Activated T-helper 2 cell treated with anti-CD3 and anti-CD28 coated beads, Interferon-gamma antibody, Interleukin-2, Interleukin-4, amounts not matched to agents 10 μg/mL and 5 μg/mL and 100 μg/mL, durations not matched to agents 14 hours and 24 hours and 36 hours (primary cell): ENCODE data around the gene CDV3. TPM values are rescaled to one million over a fixed set of nuclear protein-coding genes. Genes with fewer than 3 reads are reported as not detected.

Experiments
- DNase-seq: peaks from one replicate; pipeline ENCODE4 v3.0.0; 2021; ENCODE audit warnings: low spot score
- H3K27ac Mint-ChIP-seq: one replicate; pipeline ENCODE4 v1.8.0; 2021; ENCODE audit warnings: mixed read lengths
- H3K27me3 Mint-ChIP-seq: one replicate; pipeline ENCODE4 v1.8.0; 2021; ENCODE audit warnings: low read depth, mixed read lengths
- H3K36me3 Mint-ChIP-seq: one replicate; pipeline ENCODE4 v1.8.0; 2021; ENCODE audit warnings: low read depth, mixed read lengths
- H3K4me1 Mint-ChIP-seq: one replicate; pipeline ENCODE4 v1.8.0; 2021; ENCODE audit warnings: low read depth, mixed read lengths
- H3K4me3 Mint-ChIP-seq: one replicate; pipeline ENCODE4 v1.8.0; 2021; ENCODE audit warnings: low read depth, mild to moderate bottlenecking, moderate library complexity, mixed read lengths
- H3K9me3 Mint-ChIP-seq: one replicate; pipeline ENCODE4 v1.8.0; 2021; ENCODE audit warnings: mixed read lengths
- intact Hi-C: fragments of 100-400 bp; cut with micrococcal nuclease; formaldehyde crosslinking; loops from one replicate; pipeline ENCODE4 v1.15.1; 2023
- total RNA-seq: library from RNA; stranded (reverse); gene quantifications from 2 replicates; pipeline ENCODE4 v1.2.3, GENCODE V29; 2022

The CDV3 gene
- total RNA-seq, 1 donor from 2014 or later = 295 TPM

- Mint-ChIP-seq H3K36me3 (peaks cover 31% of the 10 kb centered on the region), H3K4me3 (peak overlapping the region; percentile 89), H3K9me3 (no peaks in the 10 kb centered on the region), H3K27ac (peak overlapping the region; percentile 100), H3K27me3 (no peaks in the 10 kb centered on the region), H3K4me1 (peaks cover 33% of the 10 kb centered on the region)
- intact Hi-C loops = loop anchor here (1.0 to 2.0 kb wide), 9 partner anchors 66 to 1156 kb away; partner anchors contain the start of genes ANAPC13, DNAJC13, NPHP3 and RYK
- no peak for DNase-seq
Measured at GRCh38 chr3:133572158-133573053, 1.1 kb upstream of the CDV3 start.

- peaks cover 38% of the 10 kb centered on the region for H3K36me3 Mint-ChIP-seq
- no peaks in the 10 kb centered on the region for H3K27me3 Mint-ChIP-seq
- H3K4me3 Mint-ChIP-seq = peak overlapping the region; percentile 89
- H3K9me3 Mint-ChIP-seq = no peaks in the 10 kb centered on the region
- DNase-seq = peak; percentile 100
- peaks cover 40% of the 10 kb centered on the region for H3K4me1 Mint-ChIP-seq
- H3K27ac Mint-ChIP-seq = peak overlapping the region; percentile 100
- intact Hi-C loops = loop anchor here (1.0 to 2.0 kb wide), 9 partner anchors 67 to 1156 kb away; partner anchors contain the start of genes ANAPC13, DNAJC13, NPHP3 and RYK
Measured at GRCh38 chr3:133573054-133573628, 345 bp upstream of the CDV3 start.

GRCh38 chr3:133574260-133574881 lies 885 bp downstream of the CDV3 start:
- peaks cover 50% of the 10 kb centered on the region for H3K36me3 Mint-ChIP-seq
- DNase-seq = peak; percentile 69
- no peaks in the 10 kb centered on the region for H3K27me3 Mint-ChIP-seq
- intact Hi-C loops = loop anchor here (1.0 kb wide), 2 partner anchors 21 to 132 kb away; no protein-coding TSS in a partner anchor
- H3K9me3 Mint-ChIP-seq = no peaks in the 10 kb centered on the region
- H3K4me1 Mint-ChIP-seq = peaks cover 52% of the 10 kb centered on the region
- H3K4me3 Mint-ChIP-seq = peak overlapping the region; percentile 90
- H3K27ac Mint-ChIP-seq = peak overlapping the region; percentile 91

GRCh38 chr3:133575086-133575485 lies 1.6 kb downstream of the CDV3 start:
- Mint-ChIP-seq H3K36me3 (peaks cover 56% of the 10 kb centered on the region), H3K4me1 (peaks cover 50% of the 10 kb centered on the region)
- intact Hi-C loops = no loop called here

GRCh38 chr3:133576169-133576568 lies 2.7 kb downstream of the CDV3 start:
- H3K27ac Mint-ChIP-seq = peak overlapping the region; percentile 73
- intact Hi-C loops = no loop called here
- H3K36me3 Mint-ChIP-seq = peaks cover 65% of the 10 kb centered on the region
- no peak for DNase-seq
- H3K27me3 Mint-ChIP-seq = no peaks in the 10 kb centered on the region
- H3K9me3 Mint-ChIP-seq = no peaks in the 10 kb centered on the region
- H3K4me1 Mint-ChIP-seq = peaks cover 50% of the 10 kb centered on the region
- peak overlapping the region; percentile 90 for H3K4me3 Mint-ChIP-seq

More at GRCh38 chr3:133575086-133575485, 1.6 kb downstream of the CDV3 start:
- Mint-ChIP-seq H3K27ac (peak overlapping the region; percentile 91), H3K9me3 (no peaks in the 10 kb centered on the region), H3K4me3 (peak overlapping the region; percentile 90), H3K27me3 (no peaks in the 10 kb centered on the region)
- DNase-seq = no peak

- Mint-ChIP-seq H3K4me3 (peak overlapping the region; percentile 74), H3K27me3 (no peaks in the 10 kb centered on the region), H3K36me3 (peaks cover 85% of the 10 kb centered on the region), H3K4me1 (peaks cover 48% of the 10 kb centered on the region), H3K9me3 (no peaks in the 10 kb centered on the region), H3K27ac (peak overlapping the region; percentile 22)
- DNase-seq = no peak
- intact Hi-C loops = no loop called here
Measured at GRCh38 chr3:133578548-133579191, 5.2 kb downstream of the CDV3 start.

GRCh38 chr3:133583396-133583795 lies 9.9 kb downstream of the CDV3 start:
- H3K36me3 Mint-ChIP-seq = peaks cover 87% of the 10 kb centered on the region
- no peak overlapping the region for H3K4me3 Mint-ChIP-seq
- no peak for DNase-seq
- no peaks in the 10 kb centered on the region for H3K27me3 Mint-ChIP-seq
- peaks cover 27% of the 10 kb centered on the region for H3K4me1 Mint-ChIP-seq
- no peak overlapping the region for H3K27ac Mint-ChIP-seq
- no peaks in the 10 kb centered on the region for H3K9me3 Mint-ChIP-seq
- intact Hi-C loops = no loop called here

GRCh38 chr3:133588035-133588434 lies 14.5 kb downstream of the CDV3 start:
- no peak overlapping the region for H3K4me3 Mint-ChIP-seq
- no peak for DNase-seq
- H3K27ac Mint-ChIP-seq = no peak overlapping the region
- intact Hi-C loops = no loop called here
- H3K9me3 Mint-ChIP-seq = no peaks in the 10 kb centered on the region
- no peaks in the 10 kb centered on the region for H3K27me3 Mint-ChIP-seq
- H3K4me1 Mint-ChIP-seq = peaks cover 20% of the 10 kb centered on the region
- peaks cover 67% of the 10 kb centered on the region for H3K36me3 Mint-ChIP-seq

GRCh38 chr3:133588784-133589465 lies 15.4 kb downstream of the CDV3 start:
- intact Hi-C loops = no loop called here
- peak overlapping the region; percentile 22 for H3K27ac Mint-ChIP-seq

GRCh38 chr3:133589503-133589902 lies 16.0 kb downstream of the CDV3 start:
- Mint-ChIP-seq H3K9me3 (no peaks in the 10 kb centered on the region), H3K27me3 (no peaks in the 10 kb centered on the region), H3K27ac (no peak overlapping the region), H3K36me3 (peaks cover 56% of the 10 kb centered on the region), H3K4me1 (peaks cover 22% of the 10 kb centered on the region), H3K4me3 (no peak overlapping the region)
- intact Hi-C loops = no loop called here
- no peak for DNase-seq

More at GRCh38 chr3:133588784-133589465, 15.4 kb downstream of the CDV3 start:
- Mint-ChIP-seq H3K27me3 (no peaks in the 10 kb centered on the region), H3K36me3 (peaks cover 61% of the 10 kb centered on the region), H3K9me3 (no peaks in the 10 kb centered on the region), H3K4me1 (peaks cover 22% of the 10 kb centered on the region), H3K4me3 (no peak overlapping the region)
- DNase-seq = no peak

- peaks cover 36% of the 10 kb centered on the region for H3K4me1 Mint-ChIP-seq
- no peak overlapping the region for H3K27ac Mint-ChIP-seq
- H3K36me3 Mint-ChIP-seq = peaks cover 39% of the 10 kb centered on the region
- no peaks in the 10 kb centered on the region for H3K9me3 Mint-ChIP-seq
- no peak overlapping the region for H3K4me3 Mint-ChIP-seq
- intact Hi-C loops = no loop called here
- no peaks in the 10 kb centered on the region for H3K27me3 Mint-ChIP-seq
- DNase-seq = no peak
Measured at GRCh38 chr3:133591271-133591742, 17.8 kb downstream of the CDV3 start.

GRCh38 chr3:133592843-133593242 lies 19.4 kb downstream of the CDV3 start:
- Mint-ChIP-seq H3K27me3 (no peaks in the 10 kb centered on the region), H3K4me3 (no peak overlapping the region), H3K27ac (no peak overlapping the region), H3K4me1 (peaks cover 37% of the 10 kb centered on the region), H3K36me3 (peaks cover 32% of the 10 kb centered on the region), H3K9me3 (no peaks in the 10 kb centered on the region)
- DNase-seq = no peak
- intact Hi-C loops = no loop called here
